GM19240 (cell line): Measurements from ENCODE around the gene KLHL6.

Experiments
- DNase-seq: peaks from one replicate; pipeline ENCODE4 v3.0.0; 2011; ENCODE audit warnings: low spot score; ENCODE audit not compliant: insufficient read length

Gene KLHL6

DNA sequence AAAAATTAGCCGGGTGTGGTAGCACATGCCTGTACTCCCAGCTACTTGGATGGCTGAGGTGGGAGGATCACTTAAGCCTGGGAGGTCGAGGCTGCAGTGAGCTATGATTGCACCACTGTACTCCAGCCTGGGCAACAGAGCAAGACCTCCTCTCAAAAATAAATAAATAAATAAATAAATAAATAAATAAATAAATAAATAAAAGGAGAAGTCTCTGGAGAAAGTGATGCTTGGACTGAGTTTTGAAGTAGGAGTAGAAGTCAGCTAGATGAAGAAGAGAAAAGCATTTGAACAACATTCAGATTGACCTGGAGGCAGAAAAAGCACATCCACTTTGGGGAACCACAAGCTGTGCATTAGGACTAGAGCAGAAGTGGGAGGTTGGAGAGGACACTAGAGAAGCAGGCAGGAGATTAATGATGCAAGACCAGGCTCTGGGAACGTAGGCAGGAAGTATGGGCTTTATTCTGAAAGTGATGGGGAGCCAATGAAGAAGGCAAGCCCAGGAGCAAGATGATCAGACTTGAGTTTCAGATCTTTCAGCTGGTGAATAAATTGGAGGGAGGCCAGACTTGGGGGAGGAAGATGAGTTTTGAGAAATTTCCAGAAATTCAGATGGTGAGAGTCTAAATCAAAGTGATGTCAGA, 48.7 kb downstream of the KLHL6 start:
- no peak for DNase-seq

DNA sequence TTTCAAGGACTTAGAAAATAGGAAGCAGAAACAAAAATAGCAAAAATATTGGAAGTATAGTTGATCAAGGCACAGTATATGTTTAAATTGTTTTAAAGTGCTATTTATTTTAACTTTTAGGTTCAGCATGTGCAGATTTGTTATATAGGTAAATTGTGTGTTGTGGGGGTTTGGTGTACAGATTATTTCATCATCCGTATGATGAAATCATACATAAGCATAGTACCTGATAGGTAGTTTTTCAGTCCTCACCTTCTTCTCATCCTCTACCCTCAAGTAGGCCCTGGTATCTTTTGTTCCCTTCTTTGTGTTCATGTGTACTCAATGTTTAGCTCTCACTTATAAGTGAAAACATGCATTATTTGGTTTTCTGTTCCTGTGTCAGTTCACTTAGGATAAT, 50.9 kb downstream of the KLHL6 start:
- DNase-seq, result no peak

DNA sequence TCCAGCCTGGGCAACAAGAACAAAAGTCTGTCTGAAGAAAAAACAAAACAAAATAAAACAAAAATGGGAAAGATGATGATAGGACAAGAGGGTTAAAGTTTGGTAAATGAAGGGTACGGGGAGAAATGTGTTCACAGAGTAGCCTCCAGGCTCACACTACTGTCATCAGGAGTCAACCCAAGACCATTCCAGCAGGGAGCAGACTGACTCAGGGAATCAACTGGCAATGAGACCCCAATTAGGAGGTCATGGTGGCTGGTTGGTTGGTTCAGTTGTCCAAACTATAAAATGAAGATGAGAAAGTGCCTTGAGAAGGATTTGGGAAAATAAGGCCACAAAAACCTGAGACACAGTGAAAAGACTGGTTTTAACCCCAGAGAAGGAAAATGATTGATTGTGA, 51.8 kb downstream of the KLHL6 start:
- no peak for DNase-seq

DNA sequence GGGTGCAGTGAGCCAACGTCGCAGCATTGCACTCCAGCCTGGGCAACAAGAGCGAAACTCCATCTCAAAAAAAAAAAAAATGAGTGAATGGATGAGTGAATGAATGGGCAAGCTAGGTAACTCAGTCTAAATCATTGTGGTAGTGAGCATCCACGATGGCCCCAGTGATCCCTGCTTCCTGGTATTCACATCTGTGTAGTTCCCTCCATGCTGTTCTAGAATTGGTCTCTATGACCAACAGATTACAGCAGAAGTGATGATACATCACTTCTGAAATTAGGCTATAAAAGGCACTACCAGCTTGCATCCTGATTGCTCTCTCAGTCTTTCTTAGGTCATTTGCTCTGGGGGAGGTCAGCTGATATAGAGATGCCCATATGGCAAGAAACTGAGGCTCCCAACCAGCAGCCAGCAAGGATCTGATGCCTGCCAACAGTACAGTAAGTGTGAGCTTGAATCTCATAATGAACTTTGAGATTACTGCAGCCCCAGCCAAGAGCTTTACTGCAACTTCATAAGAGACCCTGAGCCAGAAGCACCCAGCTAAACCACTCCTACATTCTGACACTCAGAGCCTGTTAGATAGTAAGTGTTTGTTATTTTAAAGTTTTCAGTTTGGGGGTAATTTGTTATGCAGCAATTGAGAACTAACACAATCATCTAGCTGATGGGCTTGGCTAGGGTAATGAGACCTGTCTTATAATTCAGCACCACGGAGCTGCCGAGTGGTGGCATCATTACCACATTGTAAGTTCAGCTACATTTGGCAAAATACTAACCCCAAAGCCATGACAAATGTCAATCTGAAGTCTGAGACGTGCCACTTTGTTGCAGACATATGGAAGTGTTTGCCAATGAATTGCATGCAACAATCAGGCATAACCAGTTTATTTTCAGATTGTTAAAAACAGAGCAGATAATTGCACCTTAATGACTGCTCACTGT, 53.0 kb downstream of the KLHL6 start:
- no peak for DNase-seq

DNA sequence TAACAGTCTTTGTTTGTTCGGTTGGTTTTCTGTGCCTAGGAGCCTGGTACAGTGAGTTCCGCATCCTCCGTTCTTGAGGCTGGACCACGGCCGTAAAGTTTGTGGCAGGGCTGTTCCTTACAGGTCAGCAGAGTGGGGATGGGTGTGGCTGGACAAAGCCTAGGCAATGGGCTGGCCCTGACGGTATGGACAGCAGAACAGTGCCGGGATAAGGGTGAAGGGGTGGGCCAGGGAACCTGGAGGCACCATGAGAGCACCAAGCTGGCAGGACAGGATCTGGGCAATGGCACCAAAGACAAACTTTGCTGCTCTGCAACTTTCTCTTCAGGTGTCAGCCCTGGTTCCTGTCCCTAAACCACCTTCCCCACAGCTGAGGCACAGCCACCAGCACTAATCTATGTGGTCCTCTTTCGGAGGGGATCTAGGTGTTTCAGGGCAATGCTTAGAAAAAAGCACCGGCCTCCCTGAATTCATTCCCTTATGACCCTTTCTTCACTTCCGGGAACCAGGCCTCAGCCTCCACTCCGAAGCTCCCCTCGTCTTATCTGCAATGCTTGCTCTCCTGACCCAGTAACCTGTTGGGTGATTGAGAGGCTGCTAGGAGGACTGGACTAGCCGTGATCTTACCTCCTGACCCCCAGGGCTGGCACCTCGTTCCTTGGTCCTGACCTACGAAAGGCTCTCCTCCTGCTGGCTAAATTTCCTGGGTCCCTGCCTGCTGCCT, 54.4 kb downstream of the KLHL6 start:
- no peak for DNase-seq

DNA sequence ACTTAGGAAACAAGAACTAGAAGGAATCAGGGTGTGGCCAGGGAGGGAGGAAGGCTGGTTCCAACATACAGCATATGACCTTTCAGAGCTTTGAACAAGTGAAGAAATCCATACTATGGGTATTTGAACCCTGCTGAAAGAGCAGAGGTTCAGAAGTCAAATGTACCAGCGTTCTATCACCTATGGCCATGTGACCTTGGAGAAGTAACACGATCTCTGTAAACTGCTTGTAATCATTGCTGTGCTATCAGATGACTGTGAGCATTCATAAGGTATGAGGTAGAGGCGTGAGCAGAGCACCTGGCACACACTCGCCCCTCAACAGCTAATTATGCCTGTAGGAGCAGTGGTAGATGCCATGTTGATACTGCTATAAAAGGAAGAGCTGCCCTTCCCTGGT, 55.2 kb downstream of the KLHL6 start:
- no peak for DNase-seq

DNA sequence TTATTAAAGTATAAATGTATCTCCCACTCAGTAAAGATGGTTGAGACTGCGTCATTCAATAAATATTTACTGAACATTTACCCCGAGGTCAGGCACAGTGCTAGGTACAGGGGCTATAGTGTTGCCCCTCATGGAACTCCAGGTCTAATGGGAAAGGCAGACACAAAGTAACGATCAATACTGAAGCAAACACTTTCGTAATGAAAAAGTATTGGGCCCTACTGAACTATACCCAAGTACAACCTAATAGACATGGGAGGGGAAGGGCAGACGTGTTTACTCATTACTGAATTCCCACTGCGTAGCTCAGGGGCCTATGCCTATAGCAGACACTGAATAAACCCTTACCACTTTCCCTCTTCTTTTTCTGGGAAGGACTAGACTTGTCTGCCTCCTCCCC, 56.9 kb downstream of the KLHL6 start:
- DNase-seq, result no peak

DNA sequence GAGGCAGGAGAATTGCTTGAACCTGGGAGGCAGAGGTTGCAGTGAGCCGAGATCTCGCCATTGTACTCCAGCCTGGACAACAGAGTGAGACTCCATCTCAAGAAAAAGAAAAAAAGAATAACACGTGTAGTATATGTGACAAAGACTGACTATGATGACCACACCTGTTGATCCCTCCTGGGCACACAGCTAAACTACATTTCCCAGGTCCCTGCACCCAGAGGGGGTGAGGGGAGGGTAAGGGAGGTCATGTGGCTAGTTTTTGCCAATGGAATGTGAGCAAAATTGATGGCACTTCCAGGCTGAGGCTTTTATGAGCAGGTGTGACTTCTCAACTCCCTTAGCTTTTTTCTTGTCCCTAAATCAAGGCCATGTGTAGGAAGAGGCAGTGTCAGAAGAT, 58.2 kb downstream of the KLHL6 start:
- no peak for DNase-seq

DNA sequence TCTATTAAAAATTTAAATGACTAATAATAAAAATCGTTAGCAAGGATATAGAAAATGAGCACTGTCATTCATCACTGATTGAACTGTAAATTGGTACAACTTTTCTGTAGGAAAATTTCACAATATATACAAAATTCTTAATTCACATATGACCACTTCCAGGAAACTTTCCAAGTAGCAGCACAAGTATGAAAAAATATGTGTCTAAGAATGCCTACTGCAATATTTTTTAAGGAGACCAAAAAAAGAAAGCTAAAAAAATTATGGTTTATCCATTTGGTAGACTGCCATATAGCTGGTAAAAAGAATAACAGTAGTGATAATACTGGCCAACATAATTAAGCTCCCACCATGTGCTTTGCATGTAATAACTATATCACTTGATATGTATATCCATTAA, 59.2 kb downstream of the KLHL6 start:
- DNase-seq, result no peak

DNA sequence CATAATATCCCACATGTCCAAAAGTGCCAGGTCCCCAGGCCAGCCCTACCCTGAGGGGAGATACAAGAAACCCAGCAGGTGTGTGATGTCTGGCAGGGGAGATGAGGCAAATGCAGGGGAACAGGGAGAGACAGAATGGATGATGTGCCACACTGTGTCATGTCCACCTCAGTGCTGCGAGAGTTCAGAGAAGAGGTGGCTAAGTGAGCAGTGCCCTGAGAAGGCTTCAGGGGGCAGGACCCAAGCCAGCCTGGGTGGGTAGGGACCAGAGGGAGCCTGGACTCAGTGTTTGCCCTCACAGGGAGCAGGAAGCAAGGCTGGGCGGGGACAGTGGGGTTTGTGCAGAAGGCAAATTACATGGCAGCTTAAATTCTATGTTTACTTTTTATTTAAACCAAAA, 61.2 kb downstream of the KLHL6 start:
- no peak for DNase-seq

DNA sequence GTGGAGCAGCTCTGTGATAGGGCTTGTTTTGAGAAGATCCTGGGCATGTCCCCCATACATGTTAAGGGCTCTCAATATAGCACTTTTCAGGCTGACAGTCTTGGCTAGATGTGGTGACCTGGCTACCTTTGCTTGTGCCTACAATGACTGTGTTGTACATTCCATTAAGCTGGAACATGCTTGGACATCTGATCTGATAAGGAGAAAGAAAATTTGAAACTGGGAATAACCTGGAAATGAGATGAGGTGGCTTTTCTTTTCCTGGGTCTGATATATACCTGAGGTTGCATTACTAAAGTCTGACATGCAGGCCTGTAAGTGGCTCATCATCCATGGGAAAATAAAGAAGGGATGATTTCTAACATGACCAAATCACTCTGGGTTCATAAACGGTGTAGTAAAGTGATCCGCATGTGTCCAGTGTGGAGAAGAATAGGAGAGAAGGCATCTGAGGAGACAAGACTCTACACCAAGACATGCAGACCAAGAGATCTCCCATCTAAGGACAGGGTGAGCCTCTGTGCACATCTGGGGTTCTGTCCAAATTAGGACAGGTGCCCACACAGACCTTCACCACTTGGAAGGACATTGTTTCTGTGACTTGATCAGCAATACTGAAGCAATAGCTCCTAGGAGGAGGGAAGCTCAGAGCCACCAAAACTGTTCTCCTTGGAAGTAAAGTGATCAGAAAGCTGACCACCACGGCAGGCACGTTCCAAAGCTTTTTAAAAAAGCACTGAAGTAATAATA, 62.0 kb downstream of the KLHL6 start:
- no peak for DNase-seq

DNA sequence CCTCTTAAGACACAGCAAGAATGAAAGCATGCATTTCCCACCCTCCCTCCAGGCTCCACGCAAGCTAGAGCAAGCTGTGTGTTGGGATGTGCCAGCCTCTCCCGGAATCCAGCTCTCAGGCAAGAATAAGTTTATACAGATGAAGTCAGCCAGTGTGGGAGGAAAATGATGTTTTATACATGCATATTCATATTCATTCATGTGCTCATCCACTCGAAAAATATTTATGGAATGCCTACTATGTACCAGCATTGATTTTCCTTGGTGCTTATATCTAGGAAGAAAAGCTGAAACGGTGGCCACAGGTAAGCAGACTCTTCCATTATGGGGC, 62.7 kb downstream of the KLHL6 start:
- no peak for DNase-seq

DNA sequence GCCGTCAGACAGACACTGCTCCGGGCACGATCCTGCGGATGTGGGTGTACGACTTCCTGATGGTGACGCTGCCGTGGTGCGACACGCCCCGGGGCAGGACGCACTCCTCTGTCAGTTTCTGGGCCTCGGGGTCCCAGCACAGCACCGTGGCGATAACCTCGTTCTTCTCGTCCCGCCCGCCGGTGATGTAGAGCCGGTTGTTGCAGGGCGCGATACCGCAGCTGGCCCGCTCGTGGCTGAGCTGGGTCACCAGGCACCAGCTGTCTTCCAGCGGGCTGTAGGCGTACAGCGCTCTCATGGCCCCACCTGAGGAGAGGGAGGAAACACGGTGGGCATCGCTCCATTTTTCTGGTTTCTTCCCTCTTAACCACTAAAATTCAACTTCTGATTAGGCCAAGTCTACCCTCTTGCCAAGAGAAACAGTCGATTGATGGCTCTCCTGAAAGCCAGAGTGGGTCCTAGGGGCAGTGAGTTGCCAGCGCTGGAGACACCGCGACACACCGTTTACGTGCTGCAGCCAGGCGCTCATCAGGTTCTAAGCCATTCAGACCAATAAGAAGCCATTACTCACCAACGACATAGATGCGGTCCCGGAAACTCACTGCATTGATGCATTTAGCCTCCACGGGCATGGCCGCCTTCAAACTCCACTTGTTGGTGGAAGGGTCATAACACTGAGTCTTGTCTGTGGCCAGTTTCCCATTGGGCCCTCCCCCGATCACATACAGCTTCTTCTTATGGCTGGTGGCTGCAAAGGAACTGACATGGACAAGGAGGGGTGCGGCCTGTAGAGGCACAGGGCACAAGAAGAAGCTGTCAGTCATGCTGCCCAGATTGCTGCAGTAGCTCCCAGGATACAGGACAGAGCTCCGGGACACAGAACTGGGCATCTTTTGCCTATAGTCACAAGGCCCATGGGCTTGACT, 63.3 kb downstream of the KLHL6 start:
- no peak for DNase-seq

DNA sequence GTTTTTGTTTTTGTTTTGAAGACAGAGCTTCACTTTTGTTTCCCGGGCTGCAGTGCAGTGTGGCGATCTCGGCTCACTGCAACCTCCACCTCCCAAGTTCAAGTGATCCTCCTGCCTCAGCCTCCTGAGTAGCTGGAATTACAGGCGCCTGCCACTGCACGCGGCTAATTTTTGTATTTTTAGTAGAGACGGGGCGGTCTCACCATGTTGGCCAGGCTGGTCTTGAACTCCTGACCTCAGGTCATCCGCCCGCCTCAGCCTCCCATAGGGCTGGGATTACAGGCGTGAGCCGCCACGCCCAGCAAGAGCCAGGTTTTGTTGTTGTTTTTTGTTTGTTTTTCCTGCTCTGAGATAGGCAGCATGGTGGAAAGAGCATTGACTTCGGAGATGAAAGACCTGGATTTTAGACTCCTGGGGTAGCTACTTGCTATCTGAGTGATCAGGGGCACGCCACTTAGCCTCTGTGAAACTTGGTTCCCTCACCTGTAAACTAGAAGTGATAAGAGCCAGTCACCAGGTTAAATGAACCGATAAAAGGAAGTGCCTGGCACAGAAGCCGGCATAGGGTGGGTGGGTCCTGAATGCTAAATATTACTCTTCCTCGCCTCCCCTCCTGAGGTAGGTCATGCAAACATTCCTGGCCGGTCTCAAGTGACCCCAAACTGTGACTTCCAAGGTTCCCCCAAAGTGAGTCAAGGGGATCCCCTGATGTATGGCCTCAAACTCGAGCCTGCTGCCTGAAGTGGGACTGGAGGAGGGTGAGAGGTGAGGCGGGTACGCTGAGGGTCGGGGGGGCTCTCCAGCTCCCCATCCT, 64.2 kb downstream of the KLHL6 start:
- DNase-seq, result no peak

DNA sequence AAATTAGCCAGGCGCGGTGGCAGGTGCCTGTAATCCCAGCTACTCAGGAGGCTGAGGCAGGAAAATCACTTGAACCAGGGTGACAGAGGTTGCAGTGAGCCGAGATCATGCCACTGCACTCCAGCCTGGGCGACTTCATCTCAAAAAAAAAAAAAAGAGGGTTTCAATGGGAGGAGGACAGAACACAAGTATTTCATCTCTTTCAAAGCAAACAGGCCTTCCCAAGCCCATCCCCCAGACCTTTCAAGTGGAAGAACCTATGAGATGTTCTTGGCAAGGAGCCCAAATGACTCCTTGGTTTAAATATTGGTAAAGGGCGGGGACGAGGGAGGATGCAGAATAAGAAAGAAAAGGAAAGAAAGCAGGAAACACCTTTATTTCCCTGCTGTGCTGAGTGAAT, 64.9 kb downstream of the KLHL6 start:
- no peak for DNase-seq

DNA sequence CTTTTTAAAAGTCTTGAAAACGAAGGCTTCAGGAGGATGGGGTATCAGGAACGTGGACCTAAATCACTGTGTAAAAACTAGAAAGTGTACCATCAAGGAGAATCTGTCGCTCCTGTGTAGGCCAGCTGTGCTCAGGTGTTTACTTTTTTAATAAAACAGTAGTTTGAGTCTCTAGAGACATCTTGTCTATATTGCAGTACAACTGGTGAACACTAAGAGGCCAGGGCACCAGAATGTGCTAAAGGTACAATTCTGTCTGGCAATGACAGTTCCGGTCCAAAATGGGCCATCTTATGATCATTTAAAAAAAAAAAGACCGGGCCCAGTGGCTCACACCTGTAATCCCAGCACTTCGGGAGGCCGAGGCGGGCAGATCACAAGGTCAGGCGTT, 65.3 kb downstream of the KLHL6 start:
- no peak for DNase-seq

DNA sequence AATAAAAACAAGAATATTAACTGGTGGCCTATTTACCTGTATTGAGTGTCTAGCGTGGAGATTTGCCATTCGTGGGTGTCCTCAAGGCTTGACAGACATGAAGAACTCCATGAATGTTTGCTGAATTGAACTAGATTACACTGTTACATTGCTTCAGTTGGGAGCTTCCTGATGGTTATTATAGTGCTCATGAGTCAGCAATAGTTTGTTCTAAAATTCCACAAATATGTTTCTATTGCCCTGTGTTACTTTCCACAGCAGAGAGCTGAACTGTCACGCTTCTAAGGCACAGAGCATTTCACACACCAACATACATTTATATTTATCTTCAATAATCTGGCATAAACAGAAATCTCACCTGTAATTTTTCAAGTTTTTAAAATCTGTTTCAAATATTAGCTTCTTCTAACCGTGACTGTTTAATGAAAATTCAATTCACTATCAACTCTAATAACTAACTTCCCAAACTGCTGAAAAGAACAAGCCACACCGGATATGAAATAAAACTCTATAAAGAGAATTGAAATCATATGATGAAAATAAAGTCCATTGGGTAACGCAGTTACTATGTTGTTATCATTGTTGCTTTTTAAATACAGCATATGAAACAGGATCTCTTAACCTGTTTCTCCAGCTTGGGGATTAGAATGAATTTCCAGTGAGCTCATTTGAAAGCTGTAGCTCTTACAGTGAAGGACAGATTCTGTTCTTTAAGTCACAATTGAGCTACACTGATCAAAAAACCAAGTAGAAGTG, 65.9 kb downstream of the KLHL6 start:
- no peak for DNase-seq

DNA sequence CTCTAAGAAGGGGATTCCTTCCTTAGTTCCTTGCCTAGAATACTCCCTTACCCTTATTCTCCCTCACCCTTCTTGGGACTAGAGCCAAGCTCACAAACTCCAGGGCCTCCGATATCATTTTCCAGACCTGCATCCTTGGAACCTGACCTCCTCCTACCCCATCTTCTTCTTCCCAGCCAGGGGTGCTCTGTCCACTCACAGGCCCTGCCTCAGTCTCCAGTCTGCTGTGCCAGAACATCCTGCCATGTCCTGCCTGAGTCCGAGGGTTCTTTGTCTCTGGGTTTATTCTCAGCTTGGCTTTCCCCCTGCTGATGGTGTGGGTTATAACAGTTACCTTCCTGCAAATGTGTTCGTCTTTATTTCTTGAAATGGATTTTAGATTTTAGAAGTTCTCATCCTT, 67.2 kb downstream of the KLHL6 start:
- no peak for DNase-seq

DNA sequence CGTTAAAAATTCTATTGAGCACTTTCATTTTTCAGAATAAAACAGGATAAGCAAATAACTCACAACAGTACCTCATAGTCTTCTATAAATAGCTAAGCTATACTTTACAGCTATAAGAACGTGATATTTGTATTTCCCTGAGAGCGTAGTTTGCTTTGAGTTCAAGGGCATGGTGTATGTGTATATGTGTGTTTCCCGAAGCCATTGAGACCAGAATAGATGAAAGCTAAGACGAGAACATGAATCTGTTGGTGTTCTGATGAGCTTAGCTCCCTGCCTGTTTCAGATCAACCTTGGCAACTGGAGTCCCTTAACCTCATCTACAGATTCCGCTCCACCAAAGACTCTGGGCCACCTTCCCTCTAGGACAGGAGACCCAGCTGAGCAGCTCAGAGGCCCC, 67.6 kb downstream of the KLHL6 start:
- no peak for DNase-seq
